Measurements from ENCODE around the gene DYNC1H1. TPM values are rescaled to one million over a fixed set of nuclear protein-coding genes. Genes with fewer than 3 reads are reported as not detected.

The DYNC1H1 gene
- total and polyA plus RNA-seq, 7 donors: 117 to 634 (median 332) TPM

DNA sequence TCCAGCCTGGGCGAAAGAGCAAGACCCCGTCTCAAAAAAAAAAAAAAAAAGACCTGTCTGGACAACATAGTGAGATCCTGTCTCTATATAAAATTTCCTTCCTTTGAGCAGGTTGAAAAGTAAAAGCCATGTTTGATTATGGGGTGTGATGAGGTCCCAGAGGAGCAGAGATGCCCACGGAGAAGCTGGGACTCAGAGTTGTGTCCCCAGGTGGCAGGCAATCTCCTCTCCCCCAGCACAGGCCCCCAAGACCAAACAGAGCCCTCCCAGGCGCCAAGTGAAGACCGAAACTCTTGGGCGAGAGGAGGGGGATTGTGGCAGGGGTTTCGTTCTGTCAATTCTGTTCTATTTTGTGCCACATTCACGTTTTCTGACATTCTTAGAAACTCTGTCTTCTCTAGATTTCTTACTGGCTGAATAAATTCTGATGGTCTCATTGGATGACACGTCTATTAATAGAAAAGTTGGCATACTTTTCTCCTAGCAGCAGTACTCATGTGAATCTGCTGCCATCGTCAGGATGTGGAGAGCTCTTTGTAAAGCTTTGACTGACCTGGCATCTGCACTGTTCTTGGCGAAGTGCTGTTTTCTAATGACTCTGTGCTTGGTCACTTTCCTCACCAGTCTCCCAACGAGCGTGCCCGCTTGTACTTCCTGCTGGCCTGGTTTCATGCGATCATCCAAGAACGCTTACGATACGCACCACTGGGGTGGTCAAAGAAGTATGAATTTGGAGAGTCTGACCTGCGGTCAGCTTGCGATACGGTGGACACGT is 79.1 kb downstream of the DYNC1H1 start:
- 44 to 61% (median 51%) methylated on average over 22 of the region's 22 CpGs for WGBS, 3 donors
- H3K27ac ChIP-seq: peak overlapping the region; percentile 82

DNA sequence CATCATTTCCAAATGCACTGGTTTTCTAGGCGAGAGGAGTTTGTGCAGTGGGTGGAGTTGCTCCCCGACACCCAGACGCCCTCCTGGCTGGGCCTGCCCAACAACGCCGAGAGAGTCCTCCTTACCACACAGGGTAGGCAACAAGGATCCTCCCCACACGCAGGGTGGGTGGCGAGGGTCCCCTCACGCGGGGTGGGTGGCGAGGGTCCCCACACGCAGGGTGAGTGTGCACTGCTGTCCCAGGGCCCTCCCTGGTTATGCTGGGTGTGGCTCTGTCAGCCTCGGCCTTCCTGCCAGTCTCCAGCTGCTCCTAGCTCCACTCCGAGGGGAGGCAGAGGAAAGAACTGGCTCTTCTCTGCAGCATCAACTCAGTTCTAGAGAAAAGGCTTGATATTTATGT is 80.2 kb downstream of the DYNC1H1 start:
- 83 to 93% (median 87%) methylated on average over 13 of the region's 13 CpGs for WGBS, 3 donors
- Histone ChIP-seq H3K36me3 (ENCODE audit: insufficient read depth in 1 of 2, low read depth in 1 of 2) (peaks cover 13 to 97% of the 10 kb centered on the region in 2 donors), H3K9me3 (no peaks in the 10 kb centered on the region), H3K27ac (peak overlapping the region; percentile 82), H3K4me3 (no peak overlapping the region), H3K27me3 (ENCODE audit: insufficient read depth in 3 of 3, low read length in 2 of 3) (no peaks in the 10 kb centered on the region), H3K4me1 (peaks cover 26% of the 10 kb centered on the region)
- ATAC-seq: no peak
- TF ChIP-seq, protein P1, sequence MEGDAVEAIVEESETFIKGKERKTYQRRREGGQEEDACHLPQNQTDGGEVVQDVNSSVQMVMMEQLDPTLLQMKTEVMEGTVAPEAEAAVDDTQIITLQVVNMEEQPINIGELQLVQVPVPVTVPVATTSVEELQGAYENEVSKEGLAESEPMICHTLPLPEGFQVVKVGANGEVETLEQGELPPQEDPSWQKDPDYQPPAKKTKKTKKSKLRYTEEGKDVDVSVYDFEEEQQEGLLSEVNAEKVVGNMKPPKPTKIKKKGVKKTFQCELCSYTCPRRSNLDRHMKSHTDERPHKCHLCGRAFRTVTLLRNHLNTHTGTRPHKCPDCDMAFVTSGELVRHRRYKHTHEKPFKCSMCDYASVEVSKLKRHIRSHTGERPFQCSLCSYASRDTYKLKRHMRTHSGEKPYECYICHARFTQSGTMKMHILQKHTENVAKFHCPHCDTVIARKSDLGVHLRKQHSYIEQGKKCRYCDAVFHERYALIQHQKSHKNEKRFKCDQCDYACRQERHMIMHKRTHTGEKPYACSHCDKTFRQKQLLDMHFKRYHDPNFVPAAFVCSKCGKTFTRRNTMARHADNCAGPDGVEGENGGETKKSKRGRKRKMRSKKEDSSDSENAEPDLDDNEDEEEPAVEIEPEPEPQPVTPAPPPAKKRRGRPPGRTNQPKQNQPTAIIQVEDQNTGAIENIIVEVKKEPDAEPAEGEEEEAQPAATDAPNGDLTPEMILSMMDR (IDR thresholded peaks at IDR 0.05): no peak
- intact Hi-C loops (cut with DNase I): loop anchor here in 1 of 2 donors (5.0 kb wide), 1 partner anchor 82 kb away; the partner anchor contains the start of gene DYNC1H1
- no peak for DNase-seq

More for the DNA sequence above, 79.1 kb downstream of the DYNC1H1 start:
- Histone ChIP-seq H3K4me1 (peaks cover 24% of the 10 kb centered on the region), H3K36me3 (ENCODE audit: insufficient read depth in 1 of 2, low read depth in 1 of 2) (peaks cover 21 to 97% of the 10 kb centered on the region in 2 donors), H3K27me3 (ENCODE audit: insufficient read depth in 3 of 3, low read length in 2 of 3) (no peaks in the 10 kb centered on the region), H3K9me3 (no peaks in the 10 kb centered on the region), H3K4me3 (no peak overlapping the region)
- intact Hi-C loops (cut with DNase I): loop anchor here in 1 of 2 donors (5.0 kb wide), 1 partner anchor 81 kb away; the partner anchor contains the start of gene DYNC1H1
- TF ChIP-seq, protein P1 (IDR thresholded peaks at IDR 0.05): peak; percentile 30
- peak; percentile 47 to 86 for DNase-seq
- ATAC-seq: peak; percentile 82 to 87 (median 84)

DNA sequence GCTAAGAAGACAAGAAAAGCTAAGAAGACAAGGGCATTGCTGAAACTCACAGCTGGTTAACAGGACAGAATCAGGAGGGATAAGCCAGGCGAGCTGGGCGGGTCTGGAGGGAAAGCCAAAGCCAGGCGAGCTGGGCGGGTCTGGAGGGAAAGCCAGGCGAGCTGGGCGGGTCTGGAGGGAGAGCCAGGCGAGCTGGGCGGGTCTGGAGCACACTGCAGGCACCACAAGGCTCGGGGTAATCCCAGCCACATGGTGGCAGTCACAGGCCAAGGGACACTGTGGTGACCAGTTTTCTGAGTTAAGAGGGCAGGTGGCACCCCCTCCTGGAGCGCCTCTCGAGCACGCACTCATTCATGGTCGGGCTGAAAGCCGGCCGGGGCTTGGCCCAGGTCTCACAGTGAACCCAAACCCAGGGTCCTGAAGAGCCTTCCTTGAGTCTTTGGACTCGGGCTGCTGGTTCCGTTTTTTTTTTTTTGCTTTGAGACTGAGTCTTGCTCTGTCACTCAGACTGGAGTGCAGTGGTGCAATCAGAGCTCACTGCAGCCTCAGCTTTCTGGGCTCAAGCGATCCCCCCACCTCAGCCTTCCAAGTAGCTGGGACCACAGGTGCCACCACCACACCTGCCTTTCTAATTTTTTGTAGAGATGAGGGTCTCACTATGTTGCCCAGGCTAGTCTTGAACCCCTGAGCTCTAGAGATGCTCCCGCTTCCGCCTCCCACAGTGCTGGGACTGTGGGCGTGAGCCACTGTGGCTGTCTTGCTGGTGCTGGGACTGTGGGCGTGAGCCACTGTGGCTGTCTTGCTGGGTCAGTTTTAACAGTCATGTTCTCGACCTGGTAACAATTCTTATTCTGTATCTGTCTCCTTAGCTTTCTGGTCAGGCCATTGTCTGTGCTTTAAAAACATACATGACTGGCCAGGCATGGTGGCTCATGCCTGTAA is 82.2 kb downstream of the DYNC1H1 start:
- no peaks in the 10 kb centered on the region for H3K9me3 ChIP-seq
- no peaks in the 10 kb centered on the region for H3K27me3 ChIP-seq (ENCODE audit: insufficient read depth in 3 of 3, low read length in 2 of 3)
- TF ChIP-seq, protein P1 (IDR thresholded peaks at IDR 0.05): peak; percentile 59
- no peak overlapping the region for H3K4me3 ChIP-seq
- H3K36me3 ChIP-seq (ENCODE audit: insufficient read depth in 1 of 2, low read depth in 1 of 2): peaks cover 9 to 97% of the 10 kb centered on the region in 2 donors
- DNase-seq: peak; percentile 88 to 96
- 33 to 39% (median 37%) methylated on average over 23 of the region's 23 CpGs for WGBS, 3 donors
- peak overlapping the region; percentile 77 for H3K27ac ChIP-seq
- intact Hi-C loops (cut with DNase I): loop anchor here in 1 of 2 donors (1.0 to 5.0 kb wide), 2 partner anchors 50 to 266 kb away; no protein-coding TSS in a partner anchor
- peak; percentile 83 to 89 (median 86) for ATAC-seq
- peaks cover 41% of the 10 kb centered on the region for H3K4me1 ChIP-seq

DNA sequence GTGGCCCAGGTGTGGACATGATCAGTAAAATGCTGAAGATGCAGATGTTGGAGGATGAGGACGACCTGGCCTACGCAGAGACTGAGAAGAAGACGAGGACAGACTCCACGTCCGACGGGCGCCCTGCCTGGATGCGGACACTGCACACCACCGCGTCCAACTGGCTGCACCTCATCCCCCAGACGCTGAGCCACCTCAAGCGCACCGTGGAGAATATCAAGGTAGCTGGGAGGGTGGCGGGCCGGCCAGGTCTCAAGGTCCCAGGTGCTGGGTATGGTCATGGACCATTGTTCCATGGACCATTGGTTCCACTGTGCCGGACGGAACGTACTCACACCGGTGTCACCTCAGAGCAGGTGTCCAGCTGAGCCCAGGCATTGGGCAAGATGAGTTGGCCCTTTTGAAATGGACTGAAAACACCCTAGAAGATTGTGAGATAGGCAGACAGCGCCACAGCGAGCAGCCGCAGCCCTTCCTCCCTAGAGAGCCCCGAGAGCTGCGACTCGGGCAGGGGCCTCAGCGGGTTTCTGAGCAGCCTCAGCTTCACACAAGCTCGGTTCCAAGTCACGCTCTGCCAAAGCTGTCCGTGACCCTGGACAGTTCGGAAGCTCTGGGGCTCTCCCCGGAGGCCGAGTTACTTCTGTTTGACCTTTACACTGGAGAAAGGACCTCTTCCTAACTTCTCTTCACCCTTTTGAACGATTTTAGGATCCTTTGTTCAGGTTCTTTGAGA is 83.6 kb downstream of the DYNC1H1 start:
- no peak for ATAC-seq
- Histone ChIP-seq H3K27ac (no peak overlapping the region), H3K36me3 (ENCODE audit: insufficient read depth in 1 of 2, low read depth in 1 of 2) (peaks cover 0 to 97% of the 10 kb centered on the region in 2 donors), H3K27me3 (ENCODE audit: insufficient read depth in 3 of 3, low read length in 2 of 3) (no peaks in the 10 kb centered on the region), H3K4me3 (no peak overlapping the region), H3K4me1 (peaks cover 41% of the 10 kb centered on the region), H3K9me3 (no peaks in the 10 kb centered on the region)
- no peak for DNase-seq
- TF ChIP-seq, protein P1 (IDR thresholded peaks at IDR 0.05): no peak
- intact Hi-C loops (cut with DNase I): loop anchor here in 1 of 2 donors (5.0 kb wide), 1 partner anchor 264 kb away; no protein-coding TSS in a partner anchor
- 90 to 93% (median 92%) methylated on average over 32 to 33 of the region's 33 CpGs for WGBS, 3 donors

Measured in psoas muscle (tissue), 8 donors.